ENCODE measurements around the gene AGPS.
"Not testable (repeated sequence)": the region's sequence is repeated elsewhere in the genome, so short reads cannot be mapped to it uniquely, and the experiment has no call there.

The AGPS gene

DNA sequence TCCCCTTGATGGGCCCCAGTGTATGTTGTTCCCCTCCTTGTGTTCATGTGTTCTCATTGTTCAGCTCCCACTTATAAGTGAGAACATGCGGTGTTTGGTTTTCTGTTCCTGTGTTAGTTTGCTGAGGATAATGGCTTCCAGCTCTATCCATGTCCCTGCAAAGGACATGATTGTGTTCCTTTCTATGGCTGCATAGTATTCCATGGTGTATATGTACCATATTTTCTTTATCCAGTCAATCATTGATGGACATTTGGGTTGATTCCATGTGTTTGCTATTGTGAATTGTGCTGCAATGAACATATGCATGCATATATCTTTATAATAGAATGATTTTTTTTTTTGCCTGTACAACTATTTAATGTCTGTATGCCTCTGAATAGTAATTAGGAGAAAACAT lies 31.5 kb downstream of the AGPS start:
- DNase-seq = not testable (repeated sequence)

GRCh38 chr2:177424620-177425019 lies 32.0 kb downstream of the AGPS start:
- DNase-seq = not testable (repeated sequence)

DNA sequence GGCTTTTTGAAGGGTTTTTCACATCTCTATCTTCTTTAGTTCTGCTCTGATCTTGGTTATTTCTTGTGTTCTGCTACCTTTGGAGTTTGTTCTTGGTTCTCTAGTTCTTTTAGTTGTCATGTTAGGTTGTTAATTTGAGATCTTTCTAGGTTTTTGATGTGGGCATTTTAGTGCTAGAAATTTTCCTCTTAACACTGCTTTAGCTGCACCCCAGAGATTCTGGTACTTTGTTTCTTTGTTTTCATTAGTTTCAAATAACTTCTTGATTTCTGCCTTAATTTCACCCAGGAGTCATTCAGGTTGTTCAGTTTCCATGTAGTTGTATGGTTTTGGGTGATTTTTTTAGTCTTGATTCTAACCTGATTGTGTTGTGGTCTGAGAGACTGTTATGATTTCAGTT lies 34.7 kb downstream of the AGPS start:
- DNase-seq = no peak

DNA sequence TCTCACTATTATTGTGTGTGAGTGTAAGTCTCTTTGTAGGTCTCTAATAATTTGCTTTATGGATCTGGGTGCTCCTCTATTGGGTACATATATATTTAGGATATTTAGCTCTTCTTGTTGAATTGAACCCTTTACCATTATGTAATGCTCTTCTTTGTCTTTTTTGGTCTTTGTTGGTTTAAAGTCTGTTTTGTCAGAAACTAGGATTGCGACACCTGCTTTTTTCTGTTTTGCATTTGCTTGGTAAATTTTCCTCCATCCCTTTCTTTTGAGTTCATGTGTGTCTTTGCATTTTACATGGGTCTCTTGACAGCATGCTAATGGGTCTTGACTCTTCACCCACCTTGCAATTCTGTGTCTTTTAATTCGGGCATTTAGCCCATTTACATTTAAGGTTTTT lies 35.4 kb downstream of the AGPS start:
- DNase-seq = not testable (repeated sequence)

DNA sequence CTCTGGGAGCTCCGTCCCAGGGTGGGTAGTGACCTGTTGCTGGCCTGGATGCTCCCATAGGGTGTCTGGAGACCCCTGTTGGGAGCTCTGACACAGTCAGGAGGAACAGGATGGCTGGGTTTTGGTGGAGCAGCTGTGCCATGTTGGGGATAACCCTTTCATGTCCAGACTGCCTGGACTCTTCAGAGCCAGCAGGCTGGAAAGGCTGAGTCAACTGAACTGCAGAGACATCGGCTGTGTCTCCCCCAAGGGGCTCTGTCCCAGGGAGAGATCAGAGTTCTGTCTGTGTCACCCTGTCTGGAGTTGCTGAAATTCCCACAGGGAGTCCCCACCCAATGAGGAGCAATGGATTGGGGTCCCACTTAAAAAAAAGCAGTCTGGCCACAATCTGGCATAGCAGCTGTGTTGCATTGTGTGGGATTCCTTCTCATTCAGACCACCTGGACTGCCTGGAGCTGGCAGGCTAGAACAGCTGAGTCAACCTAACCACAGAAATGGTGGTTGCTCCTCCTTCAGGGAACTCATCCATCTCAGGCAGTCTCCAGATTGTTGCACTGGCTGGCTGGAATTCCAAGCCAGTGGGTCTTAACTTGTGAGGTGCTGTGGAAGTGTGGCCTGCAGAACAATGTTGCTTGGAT lies 37.2 kb downstream of the AGPS start:
- no peak for DNase-seq

- no peak for DNase-seq
Observed at GRCh38 chr2:177430411-177430810, 37.8 kb downstream of the AGPS start.

DNA sequence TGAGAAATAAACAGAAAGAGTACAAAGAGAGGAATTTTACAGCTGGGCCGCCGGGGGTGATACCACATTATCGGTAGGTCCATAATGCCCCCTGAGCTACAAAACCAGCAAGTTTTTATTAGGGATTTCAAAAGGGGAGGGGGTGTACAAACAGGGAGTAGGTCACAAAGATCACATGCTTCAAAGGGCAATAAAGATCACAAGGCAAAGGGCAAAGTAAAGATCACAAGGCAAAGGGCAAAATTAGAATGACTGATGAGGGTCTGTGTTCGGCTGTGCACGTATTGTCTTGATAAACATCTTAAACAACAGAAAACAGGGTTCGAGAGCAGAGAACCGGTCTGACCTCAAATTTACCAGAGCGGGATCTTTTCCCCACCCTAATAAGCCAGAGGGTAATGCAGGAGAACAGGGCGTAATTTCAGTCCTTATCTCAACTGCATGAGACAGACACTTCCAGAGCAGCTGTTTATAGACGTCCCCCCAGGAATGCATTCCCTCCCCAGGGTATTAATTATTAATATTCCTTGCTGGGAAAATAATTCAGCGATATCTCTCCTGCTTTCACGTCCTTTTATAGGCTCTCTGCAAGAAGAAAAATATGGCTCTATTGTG lies 38.6 kb downstream of the AGPS start:
- not testable (repeated sequence) for DNase-seq

- DNase-seq = no peak
Observed at GRCh38 chr2:177432703-177433102, 40.1 kb downstream of the AGPS start.

GRCh38 chr2:177433402-177433801 lies 40.8 kb downstream of the AGPS start:
- no peak for DNase-seq

- no peak for DNase-seq
Observed at GRCh38 chr2:177434475-177434874, 41.9 kb downstream of the AGPS start.

DNA sequence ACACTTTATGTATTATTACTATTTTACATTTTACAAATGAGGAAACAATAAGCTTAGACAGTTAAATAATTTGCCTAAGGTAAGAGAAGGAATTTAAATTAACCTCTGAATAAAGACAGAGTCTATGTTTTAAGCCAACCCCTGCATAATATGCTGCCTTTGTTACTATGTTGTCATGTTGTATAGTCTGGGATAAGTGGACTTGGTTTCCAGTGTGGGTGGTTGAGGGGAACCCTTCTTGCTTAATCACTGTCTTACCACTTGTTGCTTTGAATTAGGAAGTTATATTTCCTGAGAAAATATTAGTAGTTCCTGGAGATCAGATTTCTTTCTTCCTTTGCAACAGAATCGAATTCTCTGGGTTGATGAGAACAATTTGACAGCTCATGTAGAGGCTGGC lies 52.6 kb downstream of the AGPS start:
- no peak for DNase-seq

DNA sequence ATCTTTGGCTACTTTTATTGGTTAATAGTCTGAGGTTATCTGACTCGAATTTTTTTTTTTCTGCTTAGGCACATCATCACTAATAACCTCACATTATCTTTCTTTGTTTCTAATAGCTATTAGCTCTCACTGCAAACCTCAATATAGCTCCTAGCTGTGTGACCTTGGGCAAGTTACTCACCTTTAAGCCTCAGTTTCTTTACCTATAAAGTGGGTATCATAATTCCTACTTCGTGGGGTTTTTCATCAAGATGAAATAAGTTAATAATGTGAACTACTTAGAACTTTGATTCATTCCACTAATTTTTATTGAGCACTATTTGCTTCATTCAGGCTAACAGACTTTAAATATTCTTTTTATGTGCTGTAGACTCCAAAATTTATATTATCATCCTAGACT lies 55.5 kb downstream of the AGPS start:
- no peak for DNase-seq

DNA sequence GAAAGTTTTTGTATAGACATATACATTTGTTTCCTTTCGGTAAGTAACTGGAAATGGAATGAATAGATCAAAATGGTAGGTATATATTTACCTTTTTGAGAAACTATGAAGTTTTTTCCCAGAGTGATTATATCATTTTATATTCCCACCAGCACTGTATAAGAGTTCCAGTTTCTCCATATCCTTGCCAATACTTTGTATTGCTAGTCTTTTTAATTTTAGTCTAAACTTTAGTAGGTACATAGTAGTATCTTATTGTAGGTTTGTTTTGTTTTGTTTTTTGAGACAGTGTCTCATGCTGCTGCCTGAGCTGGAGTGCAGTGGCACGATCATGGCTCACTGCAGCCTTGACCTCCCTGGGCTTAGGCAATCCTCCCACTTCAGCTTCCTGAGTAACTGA lies 56.6 kb downstream of the AGPS start:
- DNase-seq = no peak

- no peak for DNase-seq
Observed at GRCh38 chr2:177455187-177455586, 62.6 kb downstream of the AGPS start.

DNA sequence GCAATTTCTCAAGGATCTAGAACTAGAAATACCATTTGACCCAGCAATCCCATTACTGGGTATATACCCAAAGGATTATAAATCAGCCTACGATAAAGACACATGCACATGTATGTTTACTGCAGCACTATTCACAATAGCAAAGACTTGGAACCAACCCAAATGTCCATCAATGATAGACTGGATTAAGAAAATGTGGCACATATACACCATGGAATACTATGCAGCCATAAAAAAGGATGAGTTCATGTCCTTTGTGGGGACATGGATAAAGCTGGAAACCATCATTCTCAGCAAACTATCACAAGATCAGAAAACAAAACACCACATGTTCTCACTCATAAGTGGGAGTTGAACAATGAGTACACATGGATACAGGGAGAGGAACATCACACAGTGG lies 67.2 kb downstream of the AGPS start:
- not testable (repeated sequence) for DNase-seq

DNA sequence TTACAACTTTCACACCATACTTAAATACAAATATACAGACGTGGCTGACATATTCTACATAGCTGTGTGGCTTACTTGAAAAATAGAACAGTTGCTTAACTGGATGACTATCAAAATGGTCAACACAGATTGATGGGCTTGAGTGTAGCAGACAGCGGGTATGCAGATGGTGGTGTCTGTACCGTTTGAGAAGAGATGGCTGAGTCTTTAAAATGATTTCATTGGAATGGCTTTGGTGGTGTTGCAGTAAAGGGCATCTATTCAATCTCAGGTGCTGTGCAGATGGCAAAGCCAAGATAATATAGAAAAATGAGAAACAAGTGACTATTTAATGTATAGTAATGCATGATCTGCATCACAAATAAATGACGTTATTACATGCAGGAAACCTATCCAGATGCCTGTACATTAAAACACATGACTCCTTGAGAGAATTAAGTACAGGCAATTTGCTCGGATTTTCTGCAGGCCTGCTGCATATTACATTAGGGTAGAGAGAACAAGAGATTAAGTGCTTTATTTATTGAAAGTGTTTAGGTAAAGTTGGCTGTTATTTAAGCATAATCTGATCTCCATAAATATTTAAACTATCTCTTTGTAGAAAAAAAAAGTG lies 68.5 kb downstream of the AGPS start:
- no peak for DNase-seq

DNA sequence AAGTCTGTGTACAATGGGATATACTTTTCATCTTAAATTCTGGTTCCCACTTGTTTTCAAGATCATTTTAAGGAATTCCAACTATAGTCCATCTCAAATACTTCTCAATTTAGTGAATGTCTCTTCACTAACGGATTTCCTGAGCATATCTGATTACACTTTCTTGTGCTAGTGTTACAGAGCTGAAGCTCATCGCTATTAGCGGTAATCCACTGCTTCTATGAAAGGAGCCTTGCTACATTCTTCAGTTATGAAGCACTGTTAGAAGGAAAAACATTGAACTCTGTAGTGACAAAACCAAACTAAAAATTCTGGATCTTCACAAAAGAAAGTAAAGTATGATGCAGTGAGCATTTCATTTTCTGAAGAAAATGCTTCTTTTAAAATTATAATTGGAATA lies 72.0 kb downstream of the AGPS start:
- DNase-seq = no peak

DNA sequence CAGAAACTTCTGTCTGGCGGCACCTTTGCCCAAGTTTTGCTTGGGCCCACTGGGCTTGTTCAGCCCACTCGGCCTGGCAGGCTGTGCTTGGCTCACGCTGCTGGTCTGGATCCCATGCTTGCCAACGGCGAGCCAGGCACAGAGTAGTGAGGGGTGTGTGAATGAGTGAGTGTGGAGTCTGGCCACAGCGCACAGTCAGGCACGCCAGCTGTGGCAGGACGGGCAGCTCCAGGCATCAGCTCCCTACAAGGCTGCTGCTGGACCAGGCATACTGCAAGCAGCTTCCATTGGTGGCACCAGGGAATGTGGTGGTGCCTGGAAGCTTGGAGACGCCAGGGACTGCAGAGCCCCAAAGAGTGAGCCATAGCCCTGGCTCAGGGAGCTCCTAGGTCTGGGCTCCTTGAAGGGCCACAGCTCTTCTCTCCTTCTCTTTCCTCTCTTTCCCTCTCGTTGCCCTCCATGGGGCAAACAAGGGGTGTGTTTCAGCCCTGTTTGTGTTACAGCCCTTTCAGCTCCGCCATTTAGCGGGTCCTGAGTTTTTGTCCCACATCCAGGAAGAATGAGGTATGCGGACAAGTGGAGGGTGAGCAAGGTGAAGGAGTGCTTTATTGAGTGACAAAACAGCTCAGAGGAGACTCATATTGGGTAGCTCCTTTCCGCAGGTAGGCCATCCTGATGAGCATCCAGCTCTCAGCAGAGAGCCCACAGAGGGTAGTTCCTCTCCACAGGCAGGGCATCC lies 73.0 kb downstream of the AGPS start:
- DNase-seq = no peak

DNA sequence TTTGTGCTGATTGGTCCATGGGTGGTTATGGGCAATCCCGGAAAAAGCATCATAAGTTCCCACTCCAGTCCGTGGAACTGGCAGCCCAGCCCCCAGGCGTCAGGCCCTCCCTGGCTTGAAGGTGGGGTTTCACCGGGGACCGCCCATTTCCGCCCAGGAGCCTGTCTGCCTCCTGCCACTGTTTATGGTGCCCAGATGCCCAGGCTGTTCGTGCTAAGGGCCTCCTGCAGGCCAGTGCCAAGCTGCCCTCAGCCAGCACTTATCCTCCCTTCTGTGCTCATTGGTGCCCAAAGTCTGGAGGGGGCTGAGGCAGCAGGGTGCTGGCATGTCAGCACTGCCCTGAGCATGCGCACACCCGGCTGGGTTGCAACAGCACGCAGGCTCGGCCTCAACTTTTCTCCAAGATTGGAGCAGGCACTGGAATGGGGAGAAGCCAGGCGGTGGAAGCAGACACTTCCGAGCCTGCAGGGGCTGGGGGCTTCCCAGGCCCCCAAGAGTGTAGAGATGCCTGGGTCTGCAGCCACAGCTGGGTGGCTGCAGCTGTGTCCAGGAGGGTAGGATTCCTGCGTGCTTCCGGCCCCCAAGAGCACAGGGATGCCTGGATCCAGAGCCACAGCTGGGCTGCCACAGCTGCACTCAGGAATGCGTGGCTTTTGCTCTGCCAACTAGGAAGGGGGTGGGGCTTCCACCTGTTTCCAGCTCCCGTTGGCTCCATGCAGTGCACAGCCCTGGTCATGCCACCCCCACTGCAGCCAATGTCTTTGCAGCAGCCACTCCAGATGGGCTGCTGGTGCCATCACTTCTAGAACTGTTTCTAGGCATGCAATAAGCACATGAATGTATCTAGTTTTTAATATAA lies 74.0 kb downstream of the AGPS start:
- DNase-seq = no peak

GRCh38 chr2:177467646-177468045 lies 75.1 kb downstream of the AGPS start:
- DNase-seq = no peak

DNA sequence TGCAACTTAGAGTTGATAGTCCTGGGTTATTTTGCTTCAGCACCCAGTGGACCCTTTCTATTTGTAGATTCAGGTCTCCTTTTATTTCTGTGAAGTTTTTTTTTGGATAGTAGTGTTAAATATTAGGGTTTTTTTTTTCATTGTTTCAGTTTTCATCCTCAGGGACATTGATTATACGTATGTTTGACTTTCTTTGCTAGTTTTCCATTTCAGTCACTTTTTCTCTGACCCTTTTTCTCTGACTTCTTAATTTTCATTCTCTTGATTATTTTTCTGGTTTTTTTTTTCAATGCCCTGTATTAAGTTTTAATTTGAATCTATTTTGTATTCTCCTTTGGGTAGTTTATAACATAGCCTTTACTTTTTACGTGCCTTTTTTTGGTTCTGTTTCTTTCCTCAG lies 79.4 kb downstream of the AGPS start:
- DNase-seq = no peak

DNA sequence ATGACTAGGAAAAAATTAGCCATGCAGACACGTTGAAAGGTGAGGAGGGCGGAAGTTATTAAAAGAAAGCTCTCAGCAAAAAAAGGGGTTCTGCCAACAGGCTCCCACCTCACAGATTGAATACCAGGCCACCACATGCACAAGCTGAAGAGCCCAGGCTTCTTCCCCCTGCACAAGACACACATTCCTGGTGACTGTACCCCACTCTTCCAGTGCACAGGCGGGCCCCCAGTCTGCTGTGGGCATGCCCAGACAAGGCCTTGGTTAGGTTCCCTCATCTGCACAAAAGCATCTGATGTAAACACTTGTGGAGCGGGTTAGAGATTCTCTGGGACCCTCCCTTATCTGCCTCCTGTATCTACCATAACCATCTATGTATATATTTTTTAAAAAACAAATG lies 81.7 kb downstream of the AGPS start:
- no peak for DNase-seq

GRCh38 chr2:177474998-177475397 lies 82.4 kb downstream of the AGPS start:
- DNase-seq = no peak
